Activated CD8-positive, alpha-beta T cell treated with anti-CD3 and anti-CD28 coated beads for 36 hours (primary cell): ENCODE data around the gene P3H2. TPM values are rescaled to one million over a fixed set of nuclear protein-coding genes. Genes with fewer than 3 reads are reported as not detected.
"Not testable (repeated sequence)": the region's sequence is repeated elsewhere in the genome, so short reads cannot be mapped to it uniquely, and the experiment has no call there.

Experiments used
- ATAC-seq: fragments of 200-7000 bp; cut with Tn5 transposase; one replicate; pipeline ENCODE4 v1.10.0; 2021; ENCODE audit warnings: mild to moderate bottlenecking, moderate library complexity
- CTCF ChIA-PET: fragments of 350-600 bp; sonication (Branson Sonifier 250); formaldehyde crosslinking; loops from one replicate; lab custom pipeline; 2021; ENCODE audit warnings: antibody characterized with exemption; lab: Charles Lee
- POLR2A ChIA-PET: fragments of 350-600 bp; sonication (Branson Sonifier 250); formaldehyde crosslinking; loops from one replicate; lab custom pipeline; 2021; ENCODE audit warnings: antibody characterized with exemption; lab: Charles Lee
- DNase-seq: peaks from one replicate; pipeline ENCODE4 v3.0.0-alpha.2; 2020
- H3K27ac Mint-ChIP-seq: one replicate; pipeline ENCODE4 v1.8.0; 2021; ENCODE audit warnings: mild to moderate bottlenecking, mixed read lengths
- H3K27me3 Mint-ChIP-seq: one replicate; pipeline ENCODE4 v1.8.0; 2021; ENCODE audit warnings: mixed read lengths
- H3K36me3 Mint-ChIP-seq: one replicate; pipeline ENCODE4 v1.8.0; 2021; ENCODE audit warnings: low read depth, mixed read lengths
- H3K4me1 Mint-ChIP-seq: one replicate; pipeline ENCODE4 v1.8.0; 2021; ENCODE audit warnings: low read depth, mixed read lengths
- H3K4me3 Mint-ChIP-seq: one replicate; pipeline ENCODE4 v1.8.0; 2021; ENCODE audit warnings: mild to moderate bottlenecking, moderate library complexity, mixed read lengths
- H3K9me3 Mint-ChIP-seq: one replicate; pipeline ENCODE4 v1.8.0; 2021; ENCODE audit warnings: mixed read lengths
- CTCF ChIP-seq: fragments of 200-600 bp; IDR thresholded peaks from one replicate; pipeline ENCODE4 v1.8.0; 2022; ENCODE audit warnings: antibody characterized with exemption, mild to moderate bottlenecking
- intact Hi-C: fragments of 100-400 bp; cut with micrococcal nuclease; formaldehyde crosslinking; loops from one replicate; pipeline ENCODE4 v1.10.0; 2022
- total RNA-seq, 2 experiments: library from RNA; stranded (reverse); gene quantifications; one replicate each; pipeline ENCODE4 v1.2.3, GENCODE V29; 2021

The P3H2 gene
- total RNA-seq, 2 experiments from 2014 or later: not detected

GRCh38 chr3:190150681-190151080 is 30.0 kb upstream of the P3H2 start:
- Mint-ChIP-seq H3K4me1 (no peaks in the 10 kb centered on the region), H3K27me3 (no peaks in the 10 kb centered on the region), H3K4me3 (no peak overlapping the region), H3K9me3 (no peaks in the 10 kb centered on the region), H3K36me3 (no peaks in the 10 kb centered on the region), H3K27ac (no peak overlapping the region)
- CTCF ChIA-PET: no interaction called here
- no peak for DNase-seq
- no peak for ATAC-seq
- intact Hi-C loops: no loop called here
- TF ChIP-seq CTCF: no peak
- POLR2A ChIA-PET: no interaction called here

- CTCF ChIA-PET, POLR2A ChIA-PET: not testable (repeated sequence)
Observed at GRCh38 chr3:190149830-190150619, 29.3 kb upstream of the P3H2 start.

GRCh38 chr3:190144793-190145192 is 24.1 kb upstream of the P3H2 start:
- H3K4me1 Mint-ChIP-seq, H3K27ac Mint-ChIP-seq, H3K9me3 Mint-ChIP-seq, DNase-seq, H3K36me3 Mint-ChIP-seq, ATAC-seq, H3K4me3 Mint-ChIP-seq, CTCF ChIA-PET, H3K27me3 Mint-ChIP-seq, intact Hi-C loops, POLR2A ChIA-PET: not testable (repeated sequence)

More at GRCh38 chr3:190149830-190150619, 29.3 kb upstream of the P3H2 start:
- H3K36me3 Mint-ChIP-seq, H3K9me3 Mint-ChIP-seq, H3K4me1 Mint-ChIP-seq, H3K4me3 Mint-ChIP-seq, H3K27ac Mint-ChIP-seq, ATAC-seq, intact Hi-C loops, H3K27me3 Mint-ChIP-seq, DNase-seq: not testable (repeated sequence)

- Mint-ChIP-seq H3K9me3 (no peaks in the 10 kb centered on the region), H3K27me3 (peaks cover 12% of the 10 kb centered on the region), H3K4me3 (no peak overlapping the region), H3K27ac (no peak overlapping the region), H3K36me3 (no peaks in the 10 kb centered on the region), H3K4me1 (no peaks in the 10 kb centered on the region)
- no peak for DNase-seq
- ATAC-seq: no peak
- no peak for TF ChIP-seq CTCF
- ChIA-PET POLR2A (no interaction called here), CTCF (no interaction called here)
- intact Hi-C loops: no loop called here
Observed at GRCh38 chr3:190142041-190142440, 21.3 kb upstream of the P3H2 start.

- no peak for ATAC-seq
- Mint-ChIP-seq H3K4me1 (no peaks in the 10 kb centered on the region), H3K27me3 (peaks cover 13% of the 10 kb centered on the region), H3K4me3 (no peak overlapping the region), H3K36me3 (no peaks in the 10 kb centered on the region), H3K27ac (no peak overlapping the region), H3K9me3 (no peaks in the 10 kb centered on the region)
- intact Hi-C loops: no loop called here
- ChIA-PET POLR2A (no interaction called here), CTCF (no interaction called here)
- no peak for DNase-seq
- no peak for TF ChIP-seq CTCF
Observed at GRCh38 chr3:190139365-190139764, 18.7 kb upstream of the P3H2 start.

GRCh38 chr3:190132371-190132770 is 11.7 kb upstream of the P3H2 start:
- Mint-ChIP-seq H3K4me3 (no peak overlapping the region), H3K4me1 (no peaks in the 10 kb centered on the region), H3K27ac (no peak overlapping the region), H3K36me3 (no peaks in the 10 kb centered on the region), H3K9me3 (no peaks in the 10 kb centered on the region), H3K27me3 (peaks cover 25% of the 10 kb centered on the region)
- CTCF ChIA-PET: no interaction called here
- TF ChIP-seq CTCF: no peak
- POLR2A ChIA-PET: no interaction called here
- DNase-seq (no peak), ATAC-seq (no peak)
- intact Hi-C loops: no loop called here
